ENCODE measurements around the gene VTI1A. TPM values are rescaled to one million over a fixed set of nuclear protein-coding genes. Genes with fewer than 3 reads are reported as not detected.

The VTI1A gene
- total and polyA plus RNA-seq, 2 of the 13 experiments (the other 11 are each of a cell fraction or from before 2014, with no cell fraction given): 11.7 to 32.7 TPM

- TF ChIP-seq NONO (IDR thresholded peaks at IDR 0.05) (no peak), NONO (CRISPR knock-in tag; conservative IDR thresholded peaks at IDR 0.05) (peak; percentile 69; the same call in 1 of the 2 replicates), TCF7 (IDR thresholded peaks at IDR 0.05; ENCODE audit: low read depth) (peak; percentile 83), SOX13 (IDR thresholded peaks at IDR 0.05) (peak; percentile 91), SOX13 (CRISPR knock-in tag; conservative IDR thresholded peaks at IDR 0.05 in 1 of 2, IDR thresholded peaks at IDR 0.05 in 1 of 2) (peak in 1 of 2 experiments; percentile 97; a peak in 2 of 4 replicates), ZNF549 (CRISPR knock-in tag; IDR thresholded peaks at IDR 0.05) (no peak), PHF5A (CRISPR knock-in tag; IDR thresholded peaks at IDR 0.05; ENCODE audit: low read depth, unreplicated experiment) (no peak), ZSCAN9 (CRISPR knock-in tag; IDR thresholded peaks at IDR 0.05; ENCODE audit: borderline replicate concordance) (peak; percentile 81), FOXM1 (CRISPR knock-in tag; IDR thresholded peaks at IDR 0.05) (no peak), PRDM10 (CRISPR knock-in tag; IDR thresholded peaks at IDR 0.05; ENCODE audit: low read depth) (0 out of 2 replicates have a peak, but pooled peaks have one; percentile 48)
- TF ChIP-seq, protein P1, sequence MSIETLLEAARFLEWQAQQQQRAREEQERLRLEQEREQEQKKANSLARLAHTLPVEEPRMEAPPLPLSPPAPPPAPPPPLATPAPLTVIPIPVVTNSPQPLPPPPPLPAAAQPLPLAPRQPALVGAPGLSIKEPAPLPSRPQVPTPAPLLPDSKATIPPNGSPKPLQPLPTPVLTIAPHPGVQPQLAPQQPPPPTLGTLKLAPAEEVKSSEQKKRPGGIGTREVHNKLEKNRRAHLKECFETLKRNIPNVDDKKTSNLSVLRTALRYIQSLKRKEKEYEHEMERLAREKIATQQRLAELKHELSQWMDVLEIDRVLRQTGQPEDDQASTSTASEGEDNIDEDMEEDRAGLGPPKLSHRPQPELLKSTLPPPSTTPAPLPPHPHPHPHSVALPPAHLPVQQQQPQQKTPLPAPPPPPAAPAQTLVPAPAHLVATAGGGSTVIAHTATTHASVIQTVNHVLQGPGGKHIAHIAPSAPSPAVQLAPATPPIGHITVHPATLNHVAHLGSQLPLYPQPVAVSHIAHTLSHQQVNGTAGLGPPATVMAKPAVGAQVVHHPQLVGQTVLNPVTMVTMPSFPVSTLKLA (IDR thresholded peaks at IDR 0.05): no peak
- TF ChIP-seq, protein P2, sequence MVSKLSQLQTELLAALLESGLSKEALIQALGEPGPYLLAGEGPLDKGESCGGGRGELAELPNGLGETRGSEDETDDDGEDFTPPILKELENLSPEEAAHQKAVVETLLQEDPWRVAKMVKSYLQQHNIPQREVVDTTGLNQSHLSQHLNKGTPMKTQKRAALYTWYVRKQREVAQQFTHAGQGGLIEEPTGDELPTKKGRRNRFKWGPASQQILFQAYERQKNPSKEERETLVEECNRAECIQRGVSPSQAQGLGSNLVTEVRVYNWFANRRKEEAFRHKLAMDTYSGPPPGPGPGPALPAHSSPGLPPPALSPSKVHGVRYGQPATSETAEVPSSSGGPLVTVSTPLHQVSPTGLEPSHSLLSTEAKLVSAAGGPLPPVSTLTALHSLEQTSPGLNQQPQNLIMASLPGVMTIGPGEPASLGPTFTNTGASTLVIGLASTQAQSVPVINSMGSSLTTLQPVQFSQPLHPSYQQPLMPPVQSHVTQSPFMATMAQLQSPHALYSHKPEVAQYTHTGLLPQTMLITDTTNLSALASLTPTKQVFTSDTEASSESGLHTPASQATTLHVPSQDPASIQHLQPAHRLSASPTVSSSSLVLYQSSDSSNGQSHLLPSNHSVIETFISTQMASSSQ (IDR thresholded peaks at IDR 0.05; ENCODE audit: low read depth): peak; percentile 87
- TF ChIP-seq, protein P2 (CRISPR knock-in tag; IDR thresholded peaks at IDR 0.05; ENCODE audit: borderline replicate concordance): peak; percentile 90; the same call in 1 of the 2 replicates
- TF ChIP-seq, protein P3, sequence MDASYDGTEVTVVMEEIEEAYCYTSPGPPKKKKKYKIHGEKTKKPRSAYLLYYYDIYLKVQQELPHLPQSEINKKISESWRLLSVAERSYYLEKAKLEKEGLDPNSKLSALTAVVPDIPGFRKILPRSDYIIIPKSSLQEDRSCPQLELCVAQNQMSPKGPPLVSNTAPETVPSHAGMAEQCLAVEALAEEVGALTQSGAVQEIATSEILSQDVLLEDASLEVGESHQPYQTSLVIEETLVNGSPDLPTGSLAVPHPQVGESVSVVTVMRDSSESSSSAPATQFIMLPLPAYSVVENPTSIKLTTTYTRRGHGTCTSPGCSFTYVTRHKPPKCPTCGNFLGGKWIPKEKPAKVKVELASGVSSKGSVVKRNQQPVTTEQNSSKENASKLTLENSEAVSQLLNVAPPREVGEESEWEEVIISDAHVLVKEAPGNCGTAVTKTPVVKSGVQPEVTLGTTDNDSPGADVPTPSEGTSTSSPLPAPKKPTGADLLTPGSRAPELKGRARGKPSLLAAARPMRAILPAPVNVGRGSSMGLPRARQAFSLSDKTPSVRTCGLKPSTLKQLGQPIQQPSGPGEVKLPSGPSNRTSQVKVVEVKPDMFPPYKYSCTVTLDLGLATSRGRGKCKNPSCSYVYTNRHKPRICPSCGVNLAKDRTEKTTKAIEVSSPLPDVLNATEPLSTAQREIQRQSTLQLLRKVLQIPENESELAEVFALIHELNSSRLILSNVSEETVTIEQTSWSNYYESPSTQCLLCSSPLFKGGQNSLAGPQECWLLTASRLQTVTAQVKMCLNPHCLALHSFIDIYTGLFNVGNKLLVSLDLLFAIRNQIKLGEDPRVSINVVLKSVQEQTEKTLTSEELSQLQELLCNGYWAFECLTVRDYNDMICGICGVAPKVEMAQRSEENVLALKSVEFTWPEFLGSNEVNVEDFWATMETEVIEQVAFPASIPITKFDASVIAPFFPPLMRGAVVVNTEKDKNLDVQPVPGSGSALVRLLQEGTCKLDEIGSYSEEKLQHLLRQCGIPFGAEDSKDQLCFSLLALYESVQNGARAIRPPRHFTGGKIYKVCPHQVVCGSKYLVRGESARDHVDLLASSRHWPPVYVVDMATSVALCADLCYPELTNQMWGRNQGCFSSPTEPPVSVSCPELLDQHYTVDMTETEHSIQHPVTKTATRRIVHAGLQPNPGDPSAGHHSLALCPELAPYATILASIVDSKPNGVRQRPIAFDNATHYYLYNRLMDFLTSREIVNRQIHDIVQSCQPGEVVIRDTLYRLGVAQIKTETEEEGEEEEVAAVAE (CRISPR knock-in tag; IDR thresholded peaks at IDR 0.05; ENCODE audit: borderline replicate concordance): peak; percentile 89; the same call in 1 of the 2 replicates
Measured at GRCh38 chr10:112739592-112740353, 292.8 kb downstream of the VTI1A start (continued).

All from HepG2 (cell line).